Cardiac fibroblast (primary cell): ENCODE results near the gene STX1A.

ENCODE experiments used
- DNase-seq, 2 donors: peaks; one replicate each; pipeline versions ENCODE4 v3.0.0 to v3.0.0-alpha.2; 2010; ENCODE audit warnings: low read depth in 2 of 2
- H3K4me3 ChIP-seq, 2 donors: replicated peaks in 1 of 2; 1 replicate in 1 of 2; 2 replicates in 1 of 2; pipeline ENCODE4 v1.5.1; 2011; ENCODE audit warnings: low read depth in 2 of 2, low read length in 2 of 2, mild to moderate bottlenecking in 2 of 2, moderate library complexity in 1 of 2
- CTCF ChIP-seq: IDR thresholded peaks from one replicate; pipeline ENCODE4 v1.5.1; 2011; ENCODE audit warnings: low read depth, mild to moderate bottlenecking, low read length, inconsistent platforms

Gene STX1A

GRCh38 chr7:73758581-73759138 is 39.2 kb upstream of the STX1A start:
- TF ChIP-seq CTCF: no peak
- DNase-seq: no peak
- no peak overlapping the region for H3K4me3 ChIP-seq

- no peak for TF ChIP-seq CTCF
- H3K4me3 ChIP-seq: no peak overlapping the region
- DNase-seq: no peak
These were observed 30.7 kb upstream of the STX1A start for GRCh38 chr7:73749931-73750776.

GRCh38 chr7:73746378-73746777 is 26.9 kb upstream of the STX1A start:
- no peak overlapping the region for H3K4me3 ChIP-seq
- TF ChIP-seq CTCF: no peak
- DNase-seq: no peak

- DNase-seq: peak in 1 of 2 donors; percentile 23
- no peak for TF ChIP-seq CTCF
- no peak overlapping the region for H3K4me3 ChIP-seq
These were observed 23.5 kb upstream of the STX1A start for GRCh38 chr7:73742753-73743641.

GRCh38 chr7:73742338-73742752 is 22.9 kb upstream of the STX1A start:
- no peak for TF ChIP-seq CTCF
- no peak overlapping the region for H3K4me3 ChIP-seq
- no peak for DNase-seq

- DNase-seq: no peak
- H3K4me3 ChIP-seq: no peak overlapping the region
- TF ChIP-seq CTCF: no peak
These were observed 22.1 kb upstream of the STX1A start for GRCh38 chr7:73741600-73741999.
